ENCODE data around the gene CD300A.

Gene CD300A

GRCh38 chr17:74451557-74451956, 14.9 kb upstream of the CD300A start:
- H3K36me3 Mint-ChIP-seq (ENCODE audit: low read depth), result peaks cover 11% of the 10 kb centered on the region
- H3K4me1 Mint-ChIP-seq, result peaks cover 51% of the 10 kb centered on the region
- peak overlapping the region; percentile 56 to 82 (median 62) for H3K27ac Mint-ChIP-seq
- H3K4me3 Mint-ChIP-seq, result no peak overlapping the region
- no peaks in the 10 kb centered on the region for H3K9me3 Mint-ChIP-seq
- peaks cover 10% of the 10 kb centered on the region for H3K27me3 Mint-ChIP-seq (ENCODE audit: low read depth)
- no peak for TF ChIP-seq CTCF (IDR thresholded peaks at IDR 0.05; ENCODE audit: unreplicated experiment in 3 of 3)

DNA sequence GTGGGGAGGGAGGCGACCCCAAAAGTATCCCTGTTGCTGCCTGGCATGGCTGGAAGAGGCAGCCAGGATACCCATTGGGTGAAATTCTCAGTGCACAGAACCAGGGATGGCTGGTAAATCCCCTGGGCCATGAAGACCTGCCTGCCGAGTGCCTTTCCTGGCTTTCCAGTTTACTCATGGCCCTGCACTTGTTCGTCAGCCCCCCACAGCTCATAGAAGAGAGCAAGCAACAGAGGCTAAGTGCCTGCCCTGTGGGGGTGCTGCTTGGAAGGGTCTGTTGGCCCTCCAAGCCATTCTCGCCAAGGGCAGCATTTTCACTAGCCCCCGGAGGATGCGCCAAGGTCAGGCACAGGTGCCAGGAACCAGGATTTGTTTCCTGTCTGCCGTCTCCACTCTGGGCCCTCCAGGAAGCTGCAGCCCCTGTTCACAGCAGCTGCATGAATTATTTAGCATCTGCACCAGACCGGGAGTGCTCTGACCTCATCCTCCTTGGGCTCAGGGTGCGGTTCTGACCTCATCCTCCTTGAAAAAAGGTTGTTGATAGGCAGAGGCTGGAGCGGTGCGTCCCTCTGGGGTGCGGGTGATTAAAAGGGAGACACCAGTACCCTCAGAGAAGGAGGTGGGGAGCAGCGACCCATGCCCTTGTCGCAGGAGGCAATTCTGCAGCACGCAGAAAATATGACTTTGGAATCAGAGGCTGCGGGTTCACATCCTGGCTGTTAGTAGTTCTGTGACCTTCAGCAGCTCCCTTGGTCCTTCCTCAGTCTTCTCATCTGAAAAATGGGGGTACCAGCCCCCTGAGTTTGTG, 14.2 kb upstream of the CD300A start:
- peak overlapping the region; percentile 56 to 82 (median 62) for H3K27ac Mint-ChIP-seq
- no peak for TF ChIP-seq CTCF (IDR thresholded peaks at IDR 0.05; ENCODE audit: unreplicated experiment in 3 of 3)
- H3K36me3 Mint-ChIP-seq (ENCODE audit: low read depth), result peaks cover 10% of the 10 kb centered on the region
- H3K4me1 Mint-ChIP-seq, result peaks cover 55% of the 10 kb centered on the region
- no peaks in the 10 kb centered on the region for H3K9me3 Mint-ChIP-seq
- H3K27me3 Mint-ChIP-seq (ENCODE audit: low read depth), result peaks cover 14% of the 10 kb centered on the region
- peak overlapping the region; percentile 61 to 76 (median 65) for H3K4me3 Mint-ChIP-seq

- H3K4me1 Mint-ChIP-seq, result peaks cover 55% of the 10 kb centered on the region
- H3K4me3 Mint-ChIP-seq, result peak overlapping the region; percentile 61 to 76 (median 65)
- no peaks in the 10 kb centered on the region for H3K9me3 Mint-ChIP-seq
- peaks cover 4% of the 10 kb centered on the region for H3K36me3 Mint-ChIP-seq (ENCODE audit: low read depth)
- H3K27me3 Mint-ChIP-seq (ENCODE audit: low read depth), result peaks cover 20% of the 10 kb centered on the region
- H3K27ac Mint-ChIP-seq, result peak overlapping the region; percentile 56 to 82 (median 62)
- no peak for TF ChIP-seq CTCF (IDR thresholded peaks at IDR 0.05; ENCODE audit: unreplicated experiment in 3 of 3)
Observed at GRCh38 chr17:74452841-74453661, 13.4 kb upstream of the CD300A start.

- no peaks in the 10 kb centered on the region for H3K9me3 Mint-ChIP-seq
- no peak overlapping the region for H3K27ac Mint-ChIP-seq
- peaks cover 4% of the 10 kb centered on the region for H3K36me3 Mint-ChIP-seq (ENCODE audit: low read depth)
- H3K4me3 Mint-ChIP-seq, result peak overlapping the region in 2 of 3 experiments; percentile 48 to 76
- H3K4me1 Mint-ChIP-seq, result peaks cover 55% of the 10 kb centered on the region
- TF ChIP-seq CTCF (IDR thresholded peaks at IDR 0.05; ENCODE audit: unreplicated experiment in 3 of 3), result no peak
- H3K27me3 Mint-ChIP-seq (ENCODE audit: low read depth), result peaks cover 26% of the 10 kb centered on the region
Observed at GRCh38 chr17:74453665-74454196, 12.7 kb upstream of the CD300A start.

- H3K27me3 Mint-ChIP-seq (ENCODE audit: low read depth), result peaks cover 31% of the 10 kb centered on the region
- H3K9me3 Mint-ChIP-seq, result no peaks in the 10 kb centered on the region
- peaks cover 4% of the 10 kb centered on the region for H3K36me3 Mint-ChIP-seq (ENCODE audit: low read depth)
- peaks cover 55% of the 10 kb centered on the region for H3K4me1 Mint-ChIP-seq
- peak overlapping the region; percentile 80 to 92 (median 92) for H3K27ac Mint-ChIP-seq
- TF ChIP-seq CTCF (IDR thresholded peaks at IDR 0.05; ENCODE audit: unreplicated experiment in 3 of 3), result no peak
- H3K4me3 Mint-ChIP-seq, result peak overlapping the region; percentile 67 to 77 (median 69)
Observed at GRCh38 chr17:74454197-74455024, 12.0 kb upstream of the CD300A start.

Measured in nephron (organoid).